Colon (tissue), 2 donors: ENCODE results near the gene ARHGAP25.

Source experiments
- FAIRE-seq: peaks from 2 replicates; lab custom pipeline; 2012; peaks lifted over from hg19 to GRCh38; lab: Jason Lieb, UNC
- donor health status: control.
- donor health status: control.

Gene ARHGAP25

DNA sequence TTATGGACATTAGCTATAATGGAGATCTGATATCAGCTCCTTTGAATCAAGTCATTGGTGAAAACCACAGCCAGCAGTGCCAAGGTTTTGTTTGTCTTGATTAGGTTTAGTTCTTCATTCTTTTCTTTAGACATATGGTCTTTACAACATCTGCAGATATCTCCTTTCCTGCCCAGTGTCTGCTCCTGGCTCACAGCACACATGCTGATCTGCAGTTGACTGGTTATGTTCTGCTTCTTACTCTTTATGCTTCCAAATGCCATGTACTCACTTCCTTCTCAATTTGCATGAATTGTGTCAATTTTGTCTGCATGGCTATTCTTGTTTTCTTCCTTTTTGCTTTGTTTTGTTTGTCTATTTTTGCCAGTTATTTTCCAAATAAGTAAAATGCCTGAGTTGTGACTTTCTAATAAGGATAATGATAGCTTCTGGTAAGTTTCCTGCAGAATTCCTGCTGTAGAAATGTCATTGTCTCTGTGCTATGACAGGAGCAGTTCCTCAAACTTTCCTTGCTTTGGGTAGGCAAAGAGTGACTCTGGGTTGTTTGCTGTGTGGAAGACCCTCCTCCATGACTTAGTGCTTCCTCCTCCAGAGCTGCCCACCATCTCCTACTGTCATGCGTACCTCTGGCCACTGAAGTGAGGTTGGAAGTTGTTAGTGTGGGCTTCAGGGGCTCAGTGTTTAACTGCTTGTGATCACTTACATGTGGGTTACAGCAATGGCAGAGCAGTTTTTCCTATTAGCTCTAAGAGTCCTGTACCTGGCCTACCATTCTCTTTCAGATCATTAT, 8.2 kb downstream of the ARHGAP25 start:
- no peak for FAIRE-seq

DNA sequence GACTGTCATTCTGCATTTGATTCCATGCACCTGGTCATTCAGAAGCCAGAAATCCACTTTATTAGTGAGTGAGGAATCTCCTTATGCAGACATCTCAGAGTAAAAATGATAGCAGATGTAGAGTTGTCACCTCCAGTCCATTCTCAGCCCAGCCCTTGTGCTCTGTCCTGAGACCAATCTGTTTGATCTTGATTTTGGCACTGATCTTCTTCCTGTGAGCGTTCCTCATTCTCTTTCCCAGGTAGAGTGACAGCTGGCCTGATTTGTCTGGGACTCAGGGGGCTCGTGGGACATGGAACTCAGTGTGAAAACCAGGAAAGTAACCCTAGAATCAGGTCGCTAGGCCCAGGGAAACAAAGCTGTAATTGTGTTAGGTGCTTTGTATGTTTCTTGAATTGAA, 8.9 kb downstream of the ARHGAP25 start:
- no peak for FAIRE-seq

DNA sequence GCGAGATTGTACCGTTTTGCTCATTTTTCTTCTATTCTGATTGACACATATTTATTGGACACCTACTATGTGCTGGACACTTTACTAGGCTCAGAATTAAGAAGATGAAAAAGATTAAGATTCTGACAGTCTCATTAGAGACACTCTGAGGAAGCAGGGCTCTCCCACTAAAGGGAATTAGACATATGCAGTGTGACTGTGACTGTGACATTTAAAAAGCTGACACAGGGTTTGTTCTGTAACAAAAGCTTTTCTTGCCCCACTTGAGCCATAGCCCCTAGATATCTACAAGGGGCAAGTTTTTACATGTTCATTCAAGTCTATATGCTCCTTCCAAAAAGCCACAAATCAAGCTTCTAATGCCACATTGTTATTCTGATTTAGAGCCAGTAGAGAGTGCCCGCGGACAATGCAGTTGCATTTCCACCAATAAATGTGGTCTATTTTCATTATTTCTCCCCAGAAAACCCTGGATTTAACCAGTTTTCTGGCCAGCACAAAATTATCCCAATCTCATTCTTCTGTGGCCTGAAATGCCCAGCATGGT, 9.8 kb downstream of the ARHGAP25 start:
- no peak for FAIRE-seq

DNA sequence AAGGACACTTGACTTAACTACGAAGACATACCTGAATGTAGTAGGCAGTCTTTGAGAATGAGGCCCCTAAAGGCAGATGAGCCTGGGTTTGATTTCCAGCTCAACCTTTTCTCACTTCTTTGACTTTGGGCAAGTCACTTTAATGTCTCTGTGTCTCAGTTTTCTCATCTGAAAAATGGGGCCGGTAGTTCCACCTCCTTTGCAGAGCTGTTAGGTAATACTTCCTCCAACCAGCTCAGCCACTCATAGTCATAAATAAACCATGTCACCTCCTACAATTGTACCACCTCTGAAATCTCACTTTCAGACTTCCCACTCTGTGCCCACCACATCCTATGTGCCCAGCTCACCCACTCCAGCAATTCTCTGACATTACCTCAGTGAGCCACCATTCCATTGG, 10.4 kb downstream of the ARHGAP25 start:
- FAIRE-seq: no peak

DNA sequence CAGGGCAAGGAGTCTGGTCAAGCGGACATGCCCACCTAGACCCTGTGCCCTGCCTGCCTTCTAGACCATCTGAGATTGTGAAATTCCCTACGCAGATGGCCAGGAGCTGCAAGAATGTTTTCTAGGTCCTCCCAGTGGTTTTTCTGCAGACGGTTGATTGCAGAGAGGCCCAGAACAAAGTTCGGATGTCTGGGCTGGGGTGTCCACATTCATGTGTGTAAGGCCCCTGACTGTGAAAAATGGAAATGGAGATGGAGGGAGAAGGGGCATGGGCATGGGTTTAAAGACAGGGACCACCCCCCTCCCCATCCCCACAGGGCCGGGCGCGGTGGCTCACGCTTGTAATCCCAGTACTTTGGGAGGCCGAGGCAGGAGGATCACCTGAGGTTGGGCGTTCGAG, 11.8 kb downstream of the ARHGAP25 start:
- FAIRE-seq: no peak

DNA sequence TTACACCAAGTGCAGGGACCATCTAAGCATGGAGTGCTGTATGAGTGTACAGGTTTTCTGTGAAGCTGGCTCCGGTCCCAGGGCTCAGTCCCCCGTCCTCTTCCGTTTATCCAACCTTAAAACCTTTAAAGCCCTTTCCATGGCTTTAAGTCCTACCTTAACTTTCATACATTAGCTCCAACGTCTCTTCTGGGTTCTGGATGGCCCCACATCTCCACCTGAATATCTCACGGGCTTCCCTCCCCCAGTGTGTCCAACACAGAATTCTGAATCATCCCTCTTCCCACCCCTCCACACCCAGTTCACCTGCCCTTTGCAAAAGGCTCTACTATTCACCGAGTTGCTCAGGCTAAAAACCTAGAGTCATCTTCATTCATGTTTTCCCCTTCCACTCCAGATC, 12.8 kb downstream of the ARHGAP25 start:
- no peak for FAIRE-seq

DNA sequence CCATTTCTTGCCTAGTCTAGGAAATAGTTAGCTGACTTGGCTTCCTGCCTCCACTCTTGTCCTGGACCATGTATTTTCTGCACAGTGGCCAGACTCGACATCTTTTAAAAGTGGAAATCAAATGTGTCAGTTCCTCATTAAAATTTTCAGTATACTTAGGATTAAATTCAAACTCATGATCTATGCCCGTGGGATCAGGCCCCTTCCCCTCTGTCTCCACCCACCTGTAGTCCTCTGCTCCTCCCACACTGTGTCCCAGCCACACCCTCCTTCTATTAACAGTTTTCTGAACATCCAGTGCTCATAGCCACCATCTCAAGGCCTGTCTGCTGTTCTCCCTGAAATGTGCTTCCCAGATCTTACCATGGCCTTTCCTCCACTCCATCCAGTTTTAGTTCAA, 13.3 kb downstream of the ARHGAP25 start:
- FAIRE-seq: no peak

DNA sequence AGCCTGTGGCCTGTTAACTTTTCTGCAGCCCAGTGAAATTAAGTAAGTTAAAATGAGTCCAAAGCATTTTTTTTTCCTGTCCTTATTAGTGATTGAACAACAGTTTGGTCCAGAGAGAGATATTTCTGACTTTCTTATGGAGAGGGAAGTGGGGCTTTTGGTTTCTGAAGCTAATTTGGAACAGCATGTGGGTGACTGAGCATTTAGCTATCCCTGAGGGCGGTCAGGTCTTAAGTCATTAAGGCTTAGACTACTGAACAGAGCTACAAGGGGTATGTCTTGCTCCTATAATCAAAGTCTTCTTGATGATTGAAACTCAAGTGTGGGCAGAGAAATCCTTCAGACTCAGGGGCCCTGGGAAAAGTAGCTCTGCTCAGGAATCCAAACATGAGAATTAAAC, 14.0 kb downstream of the ARHGAP25 start:
- FAIRE-seq: no peak

DNA sequence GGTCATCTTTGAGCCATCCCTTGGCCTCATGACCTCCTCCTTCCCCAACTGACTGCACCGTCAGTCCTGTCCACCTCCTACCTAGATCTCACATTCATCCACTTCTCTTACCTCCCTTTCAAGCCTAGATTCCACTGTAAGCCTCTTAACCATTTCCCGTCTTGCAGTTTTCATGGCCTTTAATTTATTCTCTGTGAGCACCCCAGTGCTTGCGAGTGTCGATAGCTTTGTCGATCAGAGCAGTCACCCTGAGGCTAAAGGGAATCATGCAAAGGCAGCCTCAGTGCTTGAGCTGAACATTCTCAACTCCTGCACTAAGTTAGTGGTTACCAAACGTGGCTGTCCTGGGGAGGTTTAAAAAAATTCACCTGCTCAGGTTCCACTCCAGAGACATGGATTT, 14.7 kb downstream of the ARHGAP25 start:
- no peak for FAIRE-seq

DNA sequence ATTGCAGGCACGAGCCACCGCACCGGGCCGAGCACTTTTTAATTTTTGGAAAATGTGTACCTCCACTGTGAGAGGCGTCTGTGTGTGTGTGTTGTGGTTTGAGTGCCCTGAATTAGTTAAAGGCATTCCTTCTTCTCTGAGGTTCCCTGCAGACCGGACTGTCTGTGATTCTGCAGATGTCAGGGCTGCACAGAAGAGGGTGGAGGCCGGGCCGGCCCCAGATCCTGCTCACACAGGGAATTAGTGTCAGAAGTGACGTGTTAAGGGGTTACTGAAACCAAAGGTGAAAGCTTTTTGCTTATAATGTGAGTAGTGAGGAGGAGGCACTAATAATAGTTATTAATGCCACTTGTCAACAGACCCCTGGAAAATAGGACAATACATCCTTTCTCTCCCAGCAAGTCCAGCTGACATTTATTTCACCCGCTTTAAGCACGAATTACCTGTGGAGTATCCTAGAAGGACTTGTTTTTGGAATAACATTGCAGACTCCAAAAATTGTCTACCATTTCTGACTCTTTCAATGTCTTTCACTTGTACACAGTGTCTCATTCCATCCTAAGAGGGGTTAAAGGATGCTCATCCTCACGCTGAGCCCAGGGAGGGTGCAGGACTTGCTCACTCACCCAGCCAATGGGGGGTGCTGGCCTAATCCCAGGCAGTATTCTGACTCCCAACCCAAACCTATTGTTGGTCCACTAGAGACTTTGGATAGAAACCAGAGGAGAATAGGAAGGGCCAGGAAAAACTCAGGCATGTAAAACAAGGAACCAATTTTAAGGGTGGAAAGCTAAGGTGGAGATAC, 16.2 kb downstream of the ARHGAP25 start:
- no peak for FAIRE-seq

DNA sequence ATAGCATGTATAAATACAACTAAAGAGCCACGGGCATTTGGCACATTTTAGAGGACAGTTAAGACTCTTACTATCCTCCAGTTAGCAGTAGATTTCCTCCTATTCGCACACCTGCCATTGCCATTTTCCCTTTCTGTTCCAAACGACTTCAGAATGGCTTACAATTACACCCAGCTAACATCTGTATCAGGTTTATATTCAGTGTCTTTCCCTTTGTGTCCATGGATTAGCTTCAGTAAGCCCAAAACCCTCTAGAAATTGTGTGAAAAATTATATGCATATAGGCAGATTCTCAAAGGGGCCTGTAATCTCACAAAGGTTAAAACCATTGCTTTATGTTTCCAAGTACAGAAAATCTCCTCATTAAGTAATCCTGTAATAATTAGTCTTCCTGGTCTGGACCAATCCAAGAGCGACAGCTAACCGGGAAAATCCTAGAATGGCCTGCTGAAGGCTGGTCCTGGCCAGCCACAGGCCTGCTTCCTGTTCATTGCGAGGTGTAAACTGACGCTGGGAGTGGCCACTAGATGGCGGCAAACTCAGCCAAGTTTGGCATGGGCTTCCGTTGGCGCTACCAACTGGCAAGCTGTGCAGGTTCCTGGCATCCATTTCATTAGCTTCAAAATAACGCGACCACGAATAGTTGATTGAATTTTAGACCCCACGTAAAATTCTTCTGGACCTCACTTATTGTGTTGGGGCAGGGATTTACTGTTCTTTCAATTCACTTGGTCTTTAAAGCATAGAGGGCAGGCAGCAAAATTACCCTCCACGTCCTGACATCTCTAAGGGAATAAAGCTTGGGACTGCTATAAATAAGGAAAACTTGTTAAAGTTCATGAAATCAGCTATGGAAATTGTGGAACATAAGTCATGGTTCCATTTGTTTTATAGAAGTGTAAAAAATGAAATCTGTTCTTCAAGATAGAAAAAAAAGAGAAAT, 17.1 kb downstream of the ARHGAP25 start:
- FAIRE-seq: no peak

DNA sequence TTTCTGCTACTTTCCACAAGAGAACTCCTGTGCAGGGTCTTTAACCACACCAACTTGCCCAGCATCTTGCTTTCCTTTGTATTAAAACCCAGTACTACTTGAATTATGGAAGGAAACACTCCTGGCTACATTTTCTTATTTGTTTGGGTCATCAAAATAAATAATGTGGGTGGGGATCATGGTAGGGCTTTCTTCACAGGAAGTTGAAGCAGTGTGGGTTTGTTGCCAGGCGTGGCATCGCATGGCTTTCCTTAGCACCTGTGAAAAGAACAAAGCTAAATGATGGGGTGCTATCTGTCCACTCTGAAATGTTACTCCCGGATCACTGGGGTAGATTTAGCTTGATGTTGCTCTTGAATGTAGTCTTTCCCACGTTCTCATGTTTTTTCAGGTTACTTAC, 18.7 kb downstream of the ARHGAP25 start:
- FAIRE-seq: no peak

DNA sequence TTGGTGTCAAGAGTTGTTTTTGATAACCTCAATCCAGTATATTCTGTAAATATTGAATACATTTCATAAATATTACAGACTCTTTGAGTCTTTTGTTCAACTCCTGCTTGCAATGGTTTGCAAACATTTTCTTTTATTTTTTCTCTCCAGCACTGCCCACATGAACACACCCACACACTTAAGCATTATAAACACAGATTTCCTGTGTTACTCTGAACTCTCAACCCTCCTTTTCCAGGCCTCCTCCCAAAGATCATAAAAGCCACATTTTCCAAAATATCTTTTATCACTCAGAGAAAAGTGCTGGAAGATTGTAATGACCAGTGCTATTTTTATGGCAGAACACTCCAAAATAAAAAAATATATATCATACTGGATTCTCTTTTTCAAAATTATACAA, 20.5 kb downstream of the ARHGAP25 start:
- no peak for FAIRE-seq

DNA sequence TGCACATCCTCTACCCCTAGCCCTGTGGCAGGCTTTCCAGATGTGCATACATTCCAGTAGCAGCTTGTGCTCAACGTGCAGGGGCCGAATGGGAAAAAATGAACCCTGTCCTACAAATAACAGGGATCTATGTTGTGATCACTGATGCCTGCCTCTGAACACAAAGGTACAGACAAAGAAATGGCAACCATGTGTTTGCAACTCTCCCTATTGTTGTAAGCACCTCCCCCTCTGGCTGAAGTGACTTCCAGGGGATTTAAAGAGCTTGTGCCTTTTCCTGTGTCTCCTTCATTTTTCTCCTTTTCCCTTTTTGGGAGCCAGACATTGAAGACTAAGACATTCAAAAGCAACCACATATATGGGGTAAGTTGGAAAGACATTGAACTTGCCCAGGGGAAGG, 21.6 kb downstream of the ARHGAP25 start:
- no peak for FAIRE-seq

DNA sequence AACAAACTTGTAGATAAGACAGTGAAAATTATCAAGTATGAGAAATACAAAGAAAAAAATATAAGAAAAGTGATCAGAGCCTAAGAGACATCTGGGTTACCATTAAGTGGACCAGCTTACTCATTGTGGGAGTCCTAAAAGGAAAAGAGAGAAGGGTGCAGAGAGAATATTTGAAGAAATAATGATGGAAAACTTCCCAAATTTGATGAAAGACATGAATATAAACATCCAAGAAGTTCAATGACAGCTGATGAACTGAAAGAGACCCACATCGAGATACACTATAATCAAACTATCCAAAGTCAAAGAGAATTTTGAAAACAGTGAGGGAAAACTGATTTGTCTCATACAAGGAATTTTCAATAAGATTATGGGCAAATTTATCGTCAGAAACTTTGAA, 22.5 kb downstream of the ARHGAP25 start:
- FAIRE-seq: peak; percentile 65

DNA sequence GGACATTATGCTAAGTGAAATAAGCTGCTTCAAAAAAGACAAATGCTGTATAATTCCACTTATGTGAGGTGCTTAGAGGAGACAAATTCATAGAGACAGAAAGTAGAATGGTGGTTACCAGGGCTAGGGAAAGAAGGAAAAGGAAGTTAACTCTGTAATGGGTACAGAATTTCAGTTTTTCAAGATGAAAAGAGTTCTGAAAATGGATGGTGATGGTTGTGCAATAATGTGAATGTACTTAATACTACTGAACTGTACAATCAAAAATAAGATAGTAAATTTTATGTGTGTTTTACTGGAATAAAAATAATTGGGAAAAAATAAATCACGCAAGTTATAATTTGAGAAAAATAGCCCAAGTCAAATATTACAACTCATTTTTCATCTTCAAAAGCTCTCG, 27.5 kb downstream of the ARHGAP25 start:
- no peak for FAIRE-seq

DNA sequence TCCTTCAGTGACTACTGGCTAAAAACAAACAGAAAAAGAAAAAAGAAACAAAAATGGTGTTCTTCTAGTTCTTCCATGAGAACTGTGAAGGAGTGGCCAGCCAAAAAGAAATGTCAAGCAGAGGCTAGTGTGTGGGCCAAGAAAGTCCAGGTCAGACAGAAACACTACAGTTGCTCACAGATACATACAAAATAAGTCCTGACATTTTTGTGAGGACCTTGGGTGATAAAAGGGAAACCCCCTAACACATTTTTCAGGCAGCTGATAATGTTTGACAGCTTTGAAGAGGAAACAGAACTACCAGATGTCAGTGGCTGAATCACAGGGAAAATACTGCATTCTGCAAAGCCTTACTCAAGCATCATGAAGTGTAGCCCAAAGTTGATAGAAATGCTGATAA, 28.1 kb downstream of the ARHGAP25 start:
- no peak for FAIRE-seq

DNA sequence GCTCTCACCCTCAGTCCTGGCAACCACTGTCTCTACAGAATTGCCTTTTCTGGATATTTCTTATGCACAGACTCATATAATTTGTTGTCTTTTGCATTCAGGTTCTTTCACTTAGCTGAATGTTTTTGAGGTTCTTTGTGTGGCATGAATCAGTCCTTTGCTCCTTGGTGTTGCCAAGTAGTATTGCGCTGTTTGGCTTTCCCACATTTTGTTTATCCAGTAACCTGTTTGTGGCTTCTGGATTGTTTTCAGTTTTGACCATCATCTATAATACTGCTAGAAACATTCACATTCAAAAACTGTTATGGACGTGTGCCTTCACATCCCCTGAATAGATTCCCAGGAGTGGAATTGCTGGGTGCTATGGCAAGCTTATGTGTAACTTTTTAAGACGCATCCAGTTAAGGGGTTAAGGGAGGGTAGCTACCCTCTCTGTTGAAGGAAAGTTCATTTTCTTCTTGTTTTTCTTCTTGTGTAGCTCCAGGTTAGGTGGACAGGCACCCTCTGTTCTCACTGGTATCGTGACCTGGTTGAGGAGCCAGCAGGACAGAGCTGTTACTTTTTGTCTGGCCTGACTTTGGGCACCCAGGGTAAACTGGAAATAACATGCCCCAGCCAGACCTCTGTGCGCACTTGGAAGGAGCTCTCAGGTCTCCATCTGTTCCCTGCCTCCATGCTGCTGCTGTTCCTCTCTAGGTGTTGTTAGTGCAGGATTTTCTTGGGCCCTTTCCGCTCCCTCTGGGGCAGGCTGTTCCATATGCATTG, 29.6 kb downstream of the ARHGAP25 start:
- FAIRE-seq: no peak

DNA sequence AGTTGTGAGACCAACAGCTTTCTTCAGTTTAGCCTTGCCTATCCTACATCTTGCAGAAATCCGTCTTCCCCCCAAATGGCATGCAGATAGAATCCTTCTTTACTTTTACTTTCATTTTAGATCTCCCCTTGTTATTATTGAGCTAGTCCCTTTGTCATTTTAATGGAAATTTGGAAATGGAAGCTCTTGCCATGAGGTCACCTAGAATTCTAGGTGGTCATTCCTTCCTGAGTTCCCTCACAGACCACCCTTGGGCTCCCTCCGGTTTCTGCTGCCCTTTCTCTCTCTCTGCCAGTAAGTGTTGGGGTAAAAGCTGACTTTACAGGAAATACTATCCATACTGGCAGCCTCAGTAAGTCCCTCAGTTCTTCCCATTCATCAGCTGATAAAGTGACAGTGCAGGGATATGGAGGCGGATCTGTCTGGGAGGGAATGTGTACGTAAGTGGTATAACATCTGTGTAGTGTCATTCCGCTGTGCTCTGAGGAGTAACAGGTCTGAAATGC, 30.2 kb downstream of the ARHGAP25 start:
- no peak for FAIRE-seq

DNA sequence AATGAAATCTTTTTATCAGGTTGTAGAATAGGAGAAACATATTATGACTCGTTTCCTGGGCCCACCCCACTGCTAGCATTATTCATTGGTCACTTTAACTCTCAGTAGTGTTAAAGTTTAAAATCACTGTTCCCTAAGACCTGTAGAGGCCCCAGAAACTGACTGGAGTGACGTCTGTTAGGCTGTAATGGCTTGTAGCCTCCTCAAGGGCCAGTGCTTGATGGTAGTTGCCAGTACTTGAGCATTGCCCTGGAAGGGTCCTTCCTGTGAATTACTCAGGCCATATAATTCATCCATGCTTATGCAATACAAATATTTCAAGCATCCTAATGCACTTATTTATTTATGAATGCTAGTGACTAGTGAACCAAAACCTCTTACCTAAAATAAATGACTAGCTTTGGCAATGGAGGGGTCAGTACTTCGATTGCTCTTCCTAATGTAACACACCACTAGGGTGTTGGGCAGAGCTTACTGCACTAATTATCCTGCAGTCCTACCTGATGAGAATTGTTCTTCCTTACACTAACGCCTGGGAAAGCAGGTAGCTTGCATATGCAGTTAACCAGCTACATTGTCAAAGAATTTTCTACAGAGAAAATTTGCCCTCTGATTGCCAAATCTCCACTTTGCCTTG, 31.2 kb downstream of the ARHGAP25 start:
- no peak for FAIRE-seq

DNA sequence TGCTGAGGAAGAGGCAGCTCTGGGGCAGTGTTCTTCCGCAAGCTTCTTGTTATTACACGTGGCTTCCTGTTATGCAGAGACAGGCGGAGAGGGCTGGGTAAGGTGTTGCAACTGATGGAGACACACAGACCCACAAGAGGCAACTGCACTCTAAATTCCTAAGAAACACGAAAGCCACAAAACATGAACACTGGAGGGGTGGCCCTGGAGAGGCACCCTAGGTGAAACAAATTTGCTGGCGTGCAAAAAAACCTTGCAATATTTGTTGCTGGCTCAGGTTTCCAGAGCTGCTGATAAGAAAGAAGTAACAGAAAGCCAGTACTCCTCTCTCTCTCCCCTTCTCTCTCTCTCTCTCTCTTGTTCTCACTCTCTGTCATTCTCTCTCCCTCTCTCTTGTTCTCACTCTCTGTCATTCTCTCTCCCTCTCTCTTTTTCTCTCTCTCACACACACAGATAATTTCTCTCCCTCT, 31.8 kb downstream of the ARHGAP25 start:
- FAIRE-seq: no peak
